GM12865 (cell line): ENCODE measurements around the gene TSPAN11.

ENCODE experiments used
- DNase-seq: peaks from one replicate; pipeline ENCODE4 v3.0.0; 2010; ENCODE audit warnings: low read depth
- H3K4me3 ChIP-seq: 2 replicates; pipeline ENCODE4 v1.5.1; 2011; ENCODE audit warnings: mild to moderate bottlenecking, low read depth, low read length, control low read depth
- CTCF ChIP-seq: IDR thresholded peaks from 2 replicates; pipeline ENCODE4 v1.5.1; 2011; ENCODE audit warnings: low read length, control low read depth, low read depth, inconsistent platforms; ENCODE audit not compliant: insufficient read depth; ENCODE audit errors: missing control alignments

TSPAN11 gene

DNA sequence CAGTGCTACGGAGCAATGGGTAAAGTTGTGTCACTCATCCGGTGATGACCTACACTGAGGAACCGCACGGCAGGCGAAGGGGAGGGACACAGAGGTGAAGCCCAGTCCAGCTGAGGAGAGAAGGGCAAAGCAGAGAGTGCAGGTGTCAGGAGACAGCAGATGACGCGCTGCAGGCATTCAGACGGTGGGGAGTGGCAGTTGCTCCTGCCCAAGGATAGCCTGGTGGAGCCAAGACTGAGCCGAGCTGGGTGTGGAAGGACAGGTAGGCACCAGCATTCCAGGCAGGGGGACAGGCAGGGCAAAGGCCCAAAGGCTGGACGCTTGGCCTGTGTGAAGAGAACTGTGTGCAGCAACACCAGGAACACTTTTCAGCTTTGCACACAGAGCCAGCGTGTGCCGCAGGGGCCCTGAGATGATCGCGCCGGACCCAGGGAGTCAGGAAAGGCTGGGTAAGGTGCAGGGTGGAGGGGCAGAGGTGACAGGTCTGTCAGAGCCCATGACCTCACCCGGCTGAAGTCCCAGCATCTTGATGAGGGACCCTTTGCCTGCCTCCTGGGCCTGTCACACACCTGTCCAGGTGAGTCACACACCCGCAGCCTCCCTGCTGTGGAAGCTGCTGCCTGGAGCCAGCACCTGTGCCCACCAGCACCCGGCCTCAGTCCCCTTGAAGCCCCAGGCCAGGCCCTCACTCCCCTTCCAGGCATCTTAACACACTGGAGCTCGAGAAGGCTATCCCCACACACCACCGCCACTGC, 48.4 kb downstream of the TSPAN11 start:
- DNase-seq: no peak
- TF ChIP-seq CTCF: no peak
- H3K4me3 ChIP-seq: no peak overlapping the region

GRCh38 chr12:30975581-30975980, 49.0 kb downstream of the TSPAN11 start:
- TF ChIP-seq CTCF: no peak
- no peak for DNase-seq
- no peak overlapping the region for H3K4me3 ChIP-seq

DNA sequence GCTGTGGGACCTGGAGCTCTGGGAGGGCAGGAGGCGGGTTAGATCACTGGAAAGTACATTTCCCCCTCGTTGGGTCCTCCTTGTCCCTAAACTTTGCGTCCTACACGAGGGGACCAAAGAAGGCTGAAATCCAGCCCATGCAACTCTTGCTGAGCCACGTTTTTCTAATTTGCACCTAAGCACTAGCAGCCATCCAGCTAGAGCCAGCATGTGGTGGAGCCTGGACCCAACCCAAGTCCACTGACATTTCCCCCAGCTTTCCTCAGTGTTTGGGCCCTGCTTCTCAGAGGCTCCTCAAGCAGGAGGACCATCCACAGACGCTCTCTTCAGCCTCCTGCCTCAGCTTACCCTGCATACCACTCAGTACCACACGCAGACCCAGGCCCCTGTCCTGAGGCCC, 49.7 kb downstream of the TSPAN11 start:
- no peak for TF ChIP-seq CTCF
- no peak for DNase-seq
- H3K4me3 ChIP-seq: no peak overlapping the region

DNA sequence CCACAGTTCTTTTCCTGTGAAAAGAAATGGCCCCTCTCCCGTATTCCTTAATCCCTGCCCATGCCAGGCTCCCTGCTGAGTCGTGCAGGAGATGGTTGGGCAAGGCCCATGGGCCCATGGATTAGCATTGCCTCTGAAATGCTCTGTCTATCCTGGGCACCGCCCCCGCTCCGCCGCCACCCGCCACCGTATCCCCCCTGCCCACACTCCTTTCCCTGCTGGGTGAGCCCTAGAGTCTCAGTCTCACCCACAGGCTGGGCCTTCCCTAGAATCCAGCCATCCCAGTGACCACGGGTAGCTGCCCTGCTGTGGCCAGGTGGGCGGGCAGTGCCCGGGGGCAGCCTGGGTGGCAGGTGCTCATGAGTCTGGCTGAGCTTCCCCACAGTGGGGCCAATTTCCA, 50.6 kb downstream of the TSPAN11 start:
- DNase-seq: no peak
- no peak overlapping the region for H3K4me3 ChIP-seq
- no peak for TF ChIP-seq CTCF

DNA sequence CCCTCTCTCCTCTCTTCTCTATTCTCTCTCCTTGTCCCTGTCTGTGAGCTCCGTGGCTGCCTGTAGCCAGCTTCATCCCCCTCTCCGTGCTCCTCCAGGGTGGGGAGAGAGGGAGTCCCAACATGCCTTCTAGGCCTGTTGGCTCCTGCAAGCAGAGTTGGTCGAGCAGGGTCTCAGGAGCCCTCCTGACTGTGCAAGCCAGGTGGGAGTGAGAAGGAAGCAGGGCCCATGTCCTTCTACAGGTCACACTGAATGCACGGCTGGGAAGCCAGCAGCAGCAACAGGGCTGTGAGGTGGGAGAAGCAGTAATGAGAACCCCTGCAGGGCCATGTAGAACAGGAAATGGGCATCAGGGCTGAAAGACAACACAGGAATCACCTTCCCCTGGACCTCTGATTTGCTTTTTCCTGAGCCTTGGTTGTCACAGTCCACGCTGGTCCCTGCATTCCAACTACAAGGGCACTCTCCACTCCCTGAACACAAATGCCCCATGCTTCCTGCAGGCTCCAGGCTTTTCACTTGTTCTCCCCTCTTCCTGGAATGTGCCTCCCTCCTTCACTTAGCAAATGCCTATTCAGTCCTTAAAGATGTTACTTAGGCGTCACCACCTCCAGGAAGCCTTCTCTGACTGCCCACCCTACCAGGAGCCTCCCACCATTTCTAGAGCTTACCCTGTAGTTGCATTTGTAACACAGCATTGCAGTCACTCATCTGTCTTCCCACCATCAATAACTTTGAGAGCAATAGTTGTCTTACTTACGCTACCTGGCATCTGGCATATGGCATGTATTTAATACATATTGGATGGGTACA, 51.2 kb downstream of the TSPAN11 start:
- H3K4me3 ChIP-seq: no peak overlapping the region
- no peak for TF ChIP-seq CTCF
- DNase-seq: no peak

DNA sequence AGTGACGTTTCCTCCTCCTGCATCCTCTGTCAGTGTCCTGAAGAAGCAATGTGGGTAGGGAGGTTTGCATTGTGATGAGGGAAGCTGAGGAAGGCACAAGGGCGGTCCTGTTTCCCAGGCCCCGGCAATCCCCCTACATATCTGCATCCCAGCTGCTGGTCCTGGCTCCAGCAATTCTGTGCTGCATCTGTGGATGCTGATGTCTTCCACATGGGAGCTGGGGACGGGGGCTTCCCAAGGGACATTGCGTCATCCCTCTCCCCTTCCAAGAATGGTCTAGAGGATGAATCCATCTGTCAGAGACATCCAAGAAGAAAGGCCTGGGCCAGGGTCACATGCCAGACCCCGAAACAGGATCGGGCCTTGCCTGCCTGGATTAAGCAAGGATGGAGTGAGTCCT, 52.1 kb downstream of the TSPAN11 start:
- no peak overlapping the region for H3K4me3 ChIP-seq
- no peak for TF ChIP-seq CTCF
- no peak for DNase-seq
